HEK293 (cell line): ENCODE results near the gene SLC8A3.

Experiments used
- CTCF ChIA-PET: fragments of 350-600 bp; formaldehyde crosslinking; extraction: SDS; loops from one replicate; lab custom pipeline; 2021; ENCODE audit warnings: antibody characterized with exemption; lab: Yijun Ruan, JAX
- POLR2A ChIA-PET: fragments of 300-600 bp; formaldehyde crosslinking; extraction: SDS; loops from one replicate; lab custom pipeline; 2020; ENCODE audit warnings: antibody characterized with exemption, inconsistent platforms; lab: Yijun Ruan, JAX
- H3K27ac ChIP-seq: fragments of 200-500 bp; sonication (Bioruptor generic); 2 replicates; pipeline ENCODE4 v1.5.1; 2014; ENCODE audit warnings: low read depth, low read length, control low read depth, inconsistent platforms; ENCODE audit errors: extremely low read depth
- H3K36me3 ChIP-seq, 2 experiments: fragments of 200-500 bp in 1 of 2; sonication (Bioruptor generic) in 1 of 2; 1 replicate in 1 of 2; 2 replicates in 1 of 2; pipeline ENCODE4 v1.5.1; 2014 to 2017; ENCODE audit warnings: inconsistent platforms in 2 of 2, low read length in 2 of 2; ENCODE audit not compliant: control insufficient read depth in 2 of 2, insufficient read depth in 1 of 2
- H3K4me1 ChIP-seq: fragments of 200-500 bp; sonication (Bioruptor generic); 2 replicates; pipeline ENCODE4 v1.5.1; 2014; ENCODE audit warnings: mild to moderate bottlenecking, low read length, inconsistent platforms; ENCODE audit not compliant: control insufficient read depth, insufficient read depth
- H3K4me3 ChIP-seq: 2 replicates; pipeline ENCODE4 v1.5.1; 2011; ENCODE audit warnings: low read depth, mild to moderate bottlenecking, control low read depth, low read length, moderate library complexity
- H3K9me3 ChIP-seq: fragments of 200-500 bp; sonication (Bioruptor generic); 2 replicates; pipeline ENCODE4 v1.5.1; 2014; ENCODE audit warnings: low read depth, low read length, inconsistent platforms; ENCODE audit not compliant: control insufficient read depth, insufficient read depth
- MYNN ChIP-seq: fragments of 450-650 bp; formaldehyde crosslinking; IDR thresholded peaks from 2 replicates; pipeline ENCODE4 v1.5.1; 2016; ENCODE audit warnings: missing biosample characterization, missing genetic modification characterization, borderline replicate concordance
- RBAK ChIP-seq: fragments of 450-650 bp; formaldehyde crosslinking; IDR thresholded peaks from 2 replicates; pipeline ENCODE4 v1.5.1; 2016; ENCODE audit warnings: missing biosample characterization, missing genetic modification characterization
- SP3 ChIP-seq: fragments of 450-650 bp; formaldehyde crosslinking; IDR thresholded peaks from 2 replicates; pipeline ENCODE4 v1.5.1; 2016; ENCODE audit warnings: missing biosample characterization, missing genetic modification characterization
- SP7 ChIP-seq: fragments of 450-650 bp; formaldehyde crosslinking; IDR thresholded peaks from 2 replicates; pipeline ENCODE4 v1.5.1; 2016; ENCODE audit warnings: missing biosample characterization, missing genetic modification characterization
- ZNF174 ChIP-seq: fragments of 450-650 bp; formaldehyde crosslinking; IDR thresholded peaks from 2 replicates; pipeline ENCODE4 v1.5.0; 2017; ENCODE audit warnings: missing biosample characterization, mild to moderate bottlenecking, missing genetic modification characterization
- ZNF544 ChIP-seq: fragments of 450-650 bp; formaldehyde crosslinking; IDR thresholded peaks from 2 replicates; pipeline ENCODE4 v1.5.0; 2017; ENCODE audit warnings: missing biosample characterization, missing genetic modification characterization
- ZNF558 ChIP-seq: fragments of 450-650 bp; formaldehyde crosslinking; IDR thresholded peaks from 2 replicates; pipeline ENCODE4 v1.5.1; 2016; ENCODE audit warnings: missing biosample characterization, missing genetic modification characterization
- ZNF621 ChIP-seq: fragments of 450-650 bp; formaldehyde crosslinking; IDR thresholded peaks from 2 replicates; pipeline ENCODE4 v1.5.1; 2017; ENCODE audit warnings: missing biosample characterization, missing genetic modification characterization
- ZNF624 ChIP-seq: fragments of 450-650 bp; formaldehyde crosslinking; IDR thresholded peaks from 2 replicates; pipeline ENCODE4 v1.5.1; 2017; ENCODE audit warnings: missing biosample characterization, missing genetic modification characterization
- ZNF701 ChIP-seq: fragments of 450-650 bp; formaldehyde crosslinking; IDR thresholded peaks from 2 replicates; pipeline ENCODE4 v1.5.1; 2016; ENCODE audit warnings: missing biosample characterization, missing genetic modification characterization
- ZNF791 ChIP-seq: fragments of 450-650 bp; formaldehyde crosslinking; IDR thresholded peaks from 2 replicates; pipeline ENCODE4 v1.5.1; 2016; ENCODE audit warnings: missing biosample characterization, missing genetic modification characterization
- ZXDB ChIP-seq: fragments of 450-650 bp; formaldehyde crosslinking; IDR thresholded peaks from 2 replicates; pipeline ENCODE4 v1.5.1; 2016; ENCODE audit warnings: missing biosample characterization, missing genetic modification characterization
- TF ChIP-seq, protein P1 (sequence below): fragments of 450-650 bp; formaldehyde crosslinking; IDR thresholded peaks from 2 replicates; pipeline ENCODE4 v1.5.1; 2016; ENCODE audit warnings: missing biosample characterization, missing genetic modification characterization, low read depth
- TF ChIP-seq, protein P2 (sequence below): fragments of 450-650 bp; formaldehyde crosslinking; IDR thresholded peaks from 2 replicates; pipeline ENCODE4 v1.5.1; 2016; ENCODE audit warnings: missing biosample characterization, missing genetic modification characterization
- TF ChIP-seq, protein P3 (sequence below): fragments of 450-650 bp; formaldehyde crosslinking; IDR thresholded peaks from 2 replicates; pipeline ENCODE4 v1.5.1; 2016; ENCODE audit warnings: missing biosample characterization, missing genetic modification characterization
- TF ChIP-seq, protein P4 (sequence below): fragments of 450-650 bp; formaldehyde crosslinking; IDR thresholded peaks from 2 replicates; pipeline ENCODE4 v1.5.1; 2017; ENCODE audit warnings: missing biosample characterization, mild to moderate bottlenecking, missing genetic modification characterization, moderate library complexity
- TF ChIP-seq, protein P5 (sequence below): fragments of 450-650 bp; formaldehyde crosslinking; IDR thresholded peaks from 2 replicates; pipeline ENCODE4 v1.5.1; 2016; ENCODE audit warnings: missing biosample characterization, missing genetic modification characterization

The SLC8A3 gene

DNA sequence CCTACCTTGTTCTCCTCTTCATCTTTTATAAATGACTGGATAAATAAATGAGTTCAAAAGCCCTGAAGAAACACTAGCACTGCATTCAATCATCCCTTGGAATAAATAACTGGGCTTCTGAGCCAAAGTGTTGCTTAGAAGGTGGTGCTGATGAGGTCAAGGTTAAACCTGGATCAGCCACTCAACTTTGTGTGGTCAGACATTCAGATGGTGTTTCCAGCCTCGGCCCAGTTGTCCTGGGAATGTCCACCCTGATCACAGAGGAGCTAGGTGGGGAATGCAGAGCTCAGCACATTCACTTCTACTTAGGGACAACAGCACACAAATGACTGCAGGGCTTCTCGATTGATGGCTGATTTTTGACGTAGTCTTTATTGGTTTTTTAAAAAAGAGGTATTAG lies 88.7 kb downstream of the SLC8A3 start (continued):
- TF ChIP-seq, protein P1, sequence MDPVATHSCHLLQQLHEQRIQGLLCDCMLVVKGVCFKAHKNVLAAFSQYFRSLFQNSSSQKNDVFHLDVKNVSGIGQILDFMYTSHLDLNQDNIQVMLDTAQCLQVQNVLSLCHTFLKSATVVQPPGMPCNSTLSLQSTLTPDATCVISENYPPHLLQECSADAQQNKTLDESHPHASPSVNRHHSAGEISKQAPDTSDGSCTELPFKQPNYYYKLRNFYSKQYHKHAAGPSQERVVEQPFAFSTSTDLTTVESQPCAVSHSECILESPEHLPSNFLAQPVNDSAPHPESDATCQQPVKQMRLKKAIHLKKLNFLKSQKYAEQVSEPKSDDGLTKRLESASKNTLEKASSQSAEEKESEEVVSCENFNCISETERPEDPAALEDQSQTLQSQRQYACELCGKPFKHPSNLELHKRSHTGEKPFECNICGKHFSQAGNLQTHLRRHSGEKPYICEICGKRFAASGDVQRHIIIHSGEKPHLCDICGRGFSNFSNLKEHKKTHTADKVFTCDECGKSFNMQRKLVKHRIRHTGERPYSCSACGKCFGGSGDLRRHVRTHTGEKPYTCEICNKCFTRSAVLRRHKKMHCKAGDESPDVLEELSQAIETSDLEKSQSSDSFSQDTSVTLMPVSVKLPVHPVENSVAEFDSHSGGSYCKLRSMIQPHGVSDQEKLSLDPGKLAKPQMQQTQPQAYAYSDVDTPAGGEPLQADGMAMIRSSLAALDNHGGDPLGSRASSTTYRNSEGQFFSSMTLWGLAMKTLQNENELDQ, result no peak
- TF ChIP-seq ZNF791 (tag by site-specific recombination), result no peak
- TF ChIP-seq, protein P2, sequence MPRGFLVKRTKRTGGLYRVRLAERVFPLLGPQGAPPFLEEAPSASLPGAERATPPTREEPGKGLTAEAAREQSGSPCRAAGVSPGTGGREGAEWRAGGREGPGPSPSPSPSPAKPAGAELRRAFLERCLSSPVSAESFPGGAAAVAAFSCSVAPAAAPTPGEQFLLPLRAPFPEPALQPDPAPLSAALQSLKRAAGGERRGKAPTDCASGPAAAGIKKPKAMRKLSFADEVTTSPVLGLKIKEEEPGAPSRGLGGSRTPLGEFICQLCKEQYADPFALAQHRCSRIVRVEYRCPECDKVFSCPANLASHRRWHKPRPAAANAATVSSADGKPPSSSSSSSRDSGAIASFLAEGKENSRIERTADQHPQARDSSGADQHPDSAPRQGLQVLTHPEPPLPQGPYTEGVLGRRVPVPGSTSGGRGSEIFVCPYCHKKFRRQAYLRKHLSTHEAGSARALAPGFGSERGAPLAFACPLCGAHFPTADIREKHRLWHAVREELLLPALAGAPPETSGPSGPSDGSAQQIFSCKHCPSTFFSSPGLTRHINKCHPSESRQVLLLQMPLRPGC (tag by site-specific recombination), result no peak
- TF ChIP-seq MYNN (tag by site-specific recombination), result no peak
- no peak for TF ChIP-seq ZNF624 (tag by site-specific recombination)
- no peak for TF ChIP-seq SP7 (tag by site-specific recombination)
- TF ChIP-seq ZNF544, result no peak

DNA sequence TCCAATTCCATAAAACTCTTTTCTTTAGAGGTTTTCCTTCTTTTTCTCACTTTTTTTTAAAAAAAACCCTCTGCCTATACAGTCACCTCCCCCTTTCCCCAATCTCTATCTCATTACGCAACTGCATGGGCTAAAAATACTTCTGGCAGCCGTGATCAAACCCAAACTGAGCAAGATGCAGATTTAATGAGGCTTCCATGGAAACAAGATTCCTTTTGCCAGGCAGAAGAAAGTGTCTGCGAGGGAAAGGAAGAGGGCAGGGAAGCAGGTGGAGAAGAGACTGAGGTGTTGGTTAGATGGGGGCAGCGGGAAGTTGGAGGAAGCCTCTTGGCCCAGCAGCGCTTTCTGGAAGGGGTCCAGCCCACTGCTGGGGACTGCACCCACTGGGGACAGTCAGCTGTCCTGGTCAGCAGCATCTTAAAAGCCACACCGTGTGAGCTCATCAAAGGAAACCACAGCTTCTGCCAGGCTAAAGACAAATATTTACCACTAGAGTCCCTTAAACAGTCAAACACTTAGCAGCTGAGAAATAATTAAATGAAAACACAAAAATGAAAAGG lies 90.4 kb downstream of the SLC8A3 start:
- no peak overlapping the region for H3K4me3 ChIP-seq
- ChIA-PET POLR2A (no interaction called here), CTCF (interaction anchor here (0.9 to 1.5 kb wide), 2 partner anchors 11 to 24 kb away, joined by 3 to 4 read pairs; no protein-coding TSS in a partner anchor)
- no peaks in the 10 kb centered on the region; the same call in 1 of the 2 replicates for H3K4me1 ChIP-seq
- H3K36me3 ChIP-seq, result no peaks in the 10 kb centered on the region
- no peak for TF ChIP-seq ZNF558 (tag by site-specific recombination)
- TF ChIP-seq ZXDB (tag by site-specific recombination), result no peak
- TF ChIP-seq RBAK, result no peak
- no peak for TF ChIP-seq ZNF701 (tag by site-specific recombination)
- no peak for TF ChIP-seq SP3 (tag by site-specific recombination)
- TF ChIP-seq, protein P3, sequence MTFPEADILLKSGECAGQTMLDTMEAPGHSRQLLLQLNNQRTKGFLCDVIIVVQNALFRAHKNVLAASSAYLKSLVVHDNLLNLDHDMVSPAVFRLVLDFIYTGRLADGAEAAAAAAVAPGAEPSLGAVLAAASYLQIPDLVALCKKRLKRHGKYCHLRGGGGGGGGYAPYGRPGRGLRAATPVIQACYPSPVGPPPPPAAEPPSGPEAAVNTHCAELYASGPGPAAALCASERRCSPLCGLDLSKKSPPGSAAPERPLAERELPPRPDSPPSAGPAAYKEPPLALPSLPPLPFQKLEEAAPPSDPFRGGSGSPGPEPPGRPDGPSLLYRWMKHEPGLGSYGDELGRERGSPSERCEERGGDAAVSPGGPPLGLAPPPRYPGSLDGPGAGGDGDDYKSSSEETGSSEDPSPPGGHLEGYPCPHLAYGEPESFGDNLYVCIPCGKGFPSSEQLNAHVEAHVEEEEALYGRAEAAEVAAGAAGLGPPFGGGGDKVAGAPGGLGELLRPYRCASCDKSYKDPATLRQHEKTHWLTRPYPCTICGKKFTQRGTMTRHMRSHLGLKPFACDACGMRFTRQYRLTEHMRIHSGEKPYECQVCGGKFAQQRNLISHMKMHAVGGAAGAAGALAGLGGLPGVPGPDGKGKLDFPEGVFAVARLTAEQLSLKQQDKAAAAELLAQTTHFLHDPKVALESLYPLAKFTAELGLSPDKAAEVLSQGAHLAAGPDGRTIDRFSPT, result no peak
- TF ChIP-seq ZNF621 (tag by site-specific recombination), result no peak
- TF ChIP-seq, protein P4, sequence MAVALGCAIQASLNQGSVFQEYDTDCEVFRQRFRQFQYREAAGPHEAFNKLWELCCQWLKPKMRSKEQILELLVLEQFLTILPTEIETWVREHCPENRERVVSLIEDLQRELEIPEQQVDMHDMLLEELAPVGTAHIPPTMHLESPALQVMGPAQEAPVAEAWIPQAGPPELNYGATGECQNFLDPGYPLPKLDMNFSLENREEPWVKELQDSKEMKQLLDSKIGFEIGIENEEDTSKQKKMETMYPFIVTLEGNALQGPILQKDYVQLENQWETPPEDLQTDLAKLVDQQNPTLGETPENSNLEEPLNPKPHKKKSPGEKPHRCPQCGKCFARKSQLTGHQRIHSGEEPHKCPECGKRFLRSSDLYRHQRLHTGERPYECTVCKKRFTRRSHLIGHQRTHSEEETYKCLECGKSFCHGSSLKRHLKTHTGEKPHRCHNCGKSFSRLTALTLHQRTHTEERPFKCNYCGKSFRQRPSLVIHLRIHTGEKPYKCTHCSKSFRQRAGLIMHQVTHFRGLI (tag by site-specific recombination), result no peak
- no peaks in the 10 kb centered on the region for H3K9me3 ChIP-seq
- H3K27ac ChIP-seq, result no peak overlapping the region

DNA sequence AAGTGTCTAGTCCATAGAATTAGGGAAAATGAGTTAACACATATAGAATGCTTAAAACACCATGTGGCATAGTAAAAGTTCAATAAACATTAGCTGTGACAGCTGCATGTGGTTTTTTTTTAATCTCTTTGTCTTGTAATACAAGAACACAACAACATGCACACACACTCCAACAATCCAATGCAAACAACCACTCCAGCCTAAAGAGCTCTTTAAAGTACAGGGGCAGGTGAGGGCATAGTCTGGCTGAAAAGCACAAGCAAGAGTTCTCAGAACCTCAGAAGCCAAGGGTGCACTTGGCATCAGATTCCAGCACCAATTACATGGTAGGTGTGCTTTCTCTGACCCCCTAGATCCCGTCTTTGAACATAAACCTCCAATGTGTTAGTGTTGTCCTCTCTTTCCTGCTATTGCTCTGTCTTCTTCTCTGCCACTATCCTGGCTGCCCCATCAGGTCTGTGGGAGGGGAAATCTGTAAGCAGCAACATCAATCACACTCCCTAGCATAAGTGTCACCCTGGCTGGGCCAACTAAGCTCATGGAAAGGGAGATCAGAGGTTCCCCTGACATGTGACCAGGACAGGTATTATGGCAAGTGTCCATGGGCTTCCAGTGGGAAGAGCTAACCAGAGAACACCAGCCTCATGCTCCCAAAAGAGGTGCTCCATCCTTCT lies 91.0 kb downstream of the SLC8A3 start:
- no peaks in the 10 kb centered on the region for H3K36me3 ChIP-seq
- TF ChIP-seq, protein P5, sequence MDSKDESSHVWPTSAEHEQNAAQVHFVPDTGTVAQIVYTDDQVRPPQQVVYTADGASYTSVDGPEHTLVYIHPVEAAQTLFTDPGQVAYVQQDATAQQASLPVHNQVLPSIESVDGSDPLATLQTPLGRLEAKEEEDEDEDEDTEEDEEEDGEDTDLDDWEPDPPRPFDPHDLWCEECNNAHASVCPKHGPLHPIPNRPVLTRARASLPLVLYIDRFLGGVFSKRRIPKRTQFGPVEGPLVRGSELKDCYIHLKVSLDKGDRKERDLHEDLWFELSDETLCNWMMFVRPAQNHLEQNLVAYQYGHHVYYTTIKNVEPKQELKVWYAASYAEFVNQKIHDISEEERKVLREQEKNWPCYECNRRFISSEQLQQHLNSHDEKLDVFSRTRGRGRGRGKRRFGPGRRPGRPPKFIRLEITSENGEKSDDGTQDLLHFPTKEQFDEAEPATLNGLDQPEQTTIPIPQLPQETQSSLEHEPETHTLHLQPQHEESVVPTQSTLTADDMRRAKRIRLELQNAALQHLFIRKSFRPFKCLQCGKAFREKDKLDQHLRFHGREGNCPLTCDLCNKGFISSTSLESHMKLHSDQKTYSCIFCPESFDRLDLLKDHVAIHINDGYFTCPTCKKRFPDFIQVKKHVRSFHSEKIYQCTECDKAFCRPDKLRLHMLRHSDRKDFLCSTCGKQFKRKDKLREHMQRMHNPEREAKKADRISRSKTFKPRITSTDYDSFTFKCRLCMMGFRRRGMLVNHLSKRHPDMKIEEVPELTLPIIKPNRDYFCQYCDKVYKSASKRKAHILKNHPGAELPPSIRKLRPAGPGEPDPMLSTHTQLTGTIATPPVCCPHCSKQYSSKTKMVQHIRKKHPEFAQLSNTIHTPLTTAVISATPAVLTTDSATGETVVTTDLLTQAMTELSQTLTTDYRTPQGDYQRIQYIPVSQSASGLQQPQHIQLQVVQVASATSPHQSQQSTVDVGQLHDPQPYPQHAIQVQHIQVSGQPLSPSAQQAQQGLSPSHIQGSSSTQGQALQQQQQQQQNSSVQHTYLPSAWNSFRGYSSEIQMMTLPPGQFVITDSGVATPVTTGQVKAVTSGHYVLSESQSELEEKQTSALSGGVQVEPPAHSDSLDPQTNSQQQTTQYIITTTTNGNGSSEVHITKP (tag by site-specific recombination), result peak; percentile 28; the same call in 1 of the 2 replicates
- TF ChIP-seq ZNF174, result no peak
- no peak overlapping the region for H3K4me3 ChIP-seq
- ChIA-PET CTCF (interaction anchor here (0.6 to 1.9 kb wide), 4 partner anchors 9 to 150 kb away, joined by 3 to 7 read pairs (median 4); no protein-coding TSS in a partner anchor), POLR2A (no interaction called here)
- H3K4me1 ChIP-seq, result no peaks in the 10 kb centered on the region; the same call in 1 of the 2 replicates
- H3K27ac ChIP-seq, result no peak overlapping the region
- no peaks in the 10 kb centered on the region for H3K9me3 ChIP-seq
